ENCODE data around the gene CRLF2. TPM values are rescaled to one million over a fixed set of nuclear protein-coding genes. Genes with fewer than 3 reads are reported as not detected.
"Not testable (repeated sequence)": the region's sequence is repeated elsewhere in the genome, so short reads cannot be mapped to it uniquely, and the experiment has no call there.

The CRLF2 gene, protein sequence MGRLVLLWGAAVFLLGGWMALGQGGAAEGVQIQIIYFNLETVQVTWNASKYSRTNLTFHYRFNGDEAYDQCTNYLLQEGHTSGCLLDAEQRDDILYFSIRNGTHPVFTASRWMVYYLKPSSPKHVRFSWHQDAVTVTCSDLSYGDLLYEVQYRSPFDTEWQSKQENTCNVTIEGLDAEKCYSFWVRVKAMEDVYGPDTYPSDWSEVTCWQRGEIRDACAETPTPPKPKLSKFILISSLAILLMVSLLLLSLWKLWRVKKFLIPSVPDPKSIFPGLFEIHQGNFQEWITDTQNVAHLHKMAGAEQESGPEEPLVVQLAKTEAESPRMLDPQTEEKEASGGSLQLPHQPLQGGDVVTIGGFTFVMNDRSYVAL
- under 1 TPM; 0.03 to 0.22 (median 0.15) TPM for polyA plus RNA-seq

GRCh38 chrX:1212532-1212931 lies at the start of gene CRLF2:
TSS of gene CRLF2 (minus strand) at chrX:1212649. CDS start at chrX:1212634, 15 bp downstream.
- 13 to 49% (median 23%) methylated on average over 5 of the region's 5 CpGs for WGBS, 3 donors
- no peak within 1 kb of the TSS for H3K27ac ChIP-seq (ENCODE audit: low read depth, low read length)

DNA sequence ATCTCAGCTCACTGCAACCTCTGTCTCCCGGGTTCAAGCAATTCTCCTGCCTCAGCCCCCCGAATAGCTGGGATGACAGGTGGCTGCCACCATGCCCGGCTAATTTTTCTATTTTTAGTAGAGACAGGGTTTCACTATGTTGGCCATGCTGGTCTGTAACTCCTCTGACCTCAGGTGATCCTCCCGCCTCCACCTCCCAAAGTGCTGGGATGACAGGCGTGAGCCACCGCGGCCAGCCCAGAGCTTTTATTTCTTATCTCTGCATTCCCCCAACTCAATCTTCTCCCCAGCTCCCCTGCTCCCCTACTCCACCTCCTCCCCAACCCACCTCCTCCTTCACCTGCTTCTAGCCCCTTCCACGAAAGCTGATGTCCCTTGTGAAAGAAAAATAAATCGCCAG lies 49.3 kb upstream of the CRLF2 start:
- 73 to 83% (median 80%) methylated on average over 9 of the region's 9 CpGs for WGBS, 3 donors
- H3K27ac ChIP-seq (ENCODE audit: low read depth, low read length) = not testable (repeated sequence)

- WGBS, 3 donors = 42 to 63% (median 50%) methylated on average over 5 of the region's 5 CpGs
- no peak overlapping the region for H3K27ac ChIP-seq (ENCODE audit: low read depth, low read length)
Observed at GRCh38 chrX:1261285-1261684, 48.8 kb upstream of the CRLF2 start.

- WGBS, 3 donors = 78 to 98% (median 93%) methylated on average over 3 of the region's 3 CpGs
- H3K27ac ChIP-seq (ENCODE audit: low read depth, low read length) = no peak overlapping the region
Observed at GRCh38 chrX:1252861-1253260, 40.4 kb upstream of the CRLF2 start.

- 2 to 4% (median 2%) methylated on average over 22 of the region's 22 CpGs for WGBS, 3 donors
- no peak overlapping the region for H3K27ac ChIP-seq (ENCODE audit: low read depth, low read length)
Observed at GRCh38 chrX:1249101-1249887, 36.8 kb upstream of the CRLF2 start.

- no peak overlapping the region for H3K27ac ChIP-seq (ENCODE audit: low read depth, low read length)
- WGBS, 3 donors = 2 to 4% (median 3%) methylated on average over 31 to 34 of the region's 34 CpGs
Observed at GRCh38 chrX:1248331-1249061, 36.0 kb upstream of the CRLF2 start.

DNA sequence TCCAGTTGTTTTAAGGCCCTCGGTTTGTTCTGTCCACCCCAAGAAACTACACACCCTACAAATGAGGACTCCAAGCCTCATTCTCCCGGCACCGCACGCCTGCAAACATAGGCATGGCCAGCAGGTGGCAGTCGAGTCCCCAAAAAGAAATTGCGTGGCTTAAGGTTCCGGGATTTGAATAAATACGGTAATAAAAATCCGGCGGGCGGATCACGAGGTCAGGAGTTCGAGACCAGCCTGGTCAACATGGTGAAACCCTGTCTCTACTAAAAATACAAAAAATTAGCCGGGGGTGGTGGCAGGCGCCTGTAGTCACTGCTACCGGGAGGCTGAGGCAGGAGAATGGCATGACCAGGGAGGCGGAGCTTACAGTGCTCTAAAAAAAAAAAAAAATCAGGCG lies 34.4 kb upstream of the CRLF2 start:
- 10 to 14% (median 11%) methylated on average over 18 of the region's 18 CpGs for WGBS, 3 donors

DNA sequence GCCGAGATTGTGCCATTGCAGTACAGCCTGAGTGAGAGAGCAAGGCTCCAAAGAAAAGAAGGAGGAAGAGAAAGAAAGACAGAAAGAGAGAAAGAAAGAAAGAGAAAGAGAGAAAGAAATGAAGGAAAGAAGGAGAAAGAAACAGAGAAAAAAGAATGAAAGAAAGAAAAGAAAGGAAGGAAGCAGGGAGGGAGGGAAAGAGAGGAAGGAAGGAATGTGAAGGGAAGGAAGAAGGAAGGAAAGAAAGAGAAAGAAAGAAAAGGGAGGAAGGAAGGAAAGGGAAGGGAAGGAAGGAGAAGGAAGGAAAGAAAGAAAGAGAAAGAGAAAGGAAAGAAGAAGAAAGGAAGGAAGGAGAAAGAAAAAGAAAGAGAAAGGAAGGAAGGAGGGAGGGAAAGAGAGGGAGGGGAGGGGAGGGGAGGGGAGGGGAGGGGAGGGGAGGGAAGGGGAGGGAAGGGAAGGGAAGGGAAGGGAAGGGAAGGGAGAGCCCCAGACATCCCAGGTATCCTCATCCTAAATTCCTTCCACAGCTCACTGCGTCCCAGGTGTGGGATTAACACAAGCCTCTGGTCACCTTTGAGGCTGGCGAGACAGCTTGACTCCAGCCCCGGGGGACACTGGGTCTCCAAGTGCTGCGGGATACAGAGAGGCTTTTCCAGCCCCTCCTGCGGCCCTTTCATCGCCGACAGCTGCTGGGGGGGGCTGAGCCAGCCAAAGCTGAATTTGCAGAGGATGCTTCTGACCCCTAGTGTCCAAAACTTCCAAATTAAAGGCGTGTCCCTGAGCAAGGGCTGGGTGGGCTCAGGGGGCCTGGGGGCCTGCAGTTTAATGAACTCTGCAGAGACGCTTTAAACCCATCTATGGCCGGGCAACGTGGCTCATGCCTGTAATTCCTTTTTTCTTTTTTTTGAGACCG lies 32.0 kb upstream of the CRLF2 start:
- no peak overlapping the region for H3K27ac ChIP-seq (ENCODE audit: low read depth, low read length)
- 11 to 25% (median 21%) methylated on average over 12 to 13 of the region's 13 CpGs for WGBS, 3 donors

More for the DNA sequence above, 34.4 kb upstream of the CRLF2 start:
- H3K27ac ChIP-seq (ENCODE audit: low read depth, low read length) = no peak overlapping the region

DNA sequence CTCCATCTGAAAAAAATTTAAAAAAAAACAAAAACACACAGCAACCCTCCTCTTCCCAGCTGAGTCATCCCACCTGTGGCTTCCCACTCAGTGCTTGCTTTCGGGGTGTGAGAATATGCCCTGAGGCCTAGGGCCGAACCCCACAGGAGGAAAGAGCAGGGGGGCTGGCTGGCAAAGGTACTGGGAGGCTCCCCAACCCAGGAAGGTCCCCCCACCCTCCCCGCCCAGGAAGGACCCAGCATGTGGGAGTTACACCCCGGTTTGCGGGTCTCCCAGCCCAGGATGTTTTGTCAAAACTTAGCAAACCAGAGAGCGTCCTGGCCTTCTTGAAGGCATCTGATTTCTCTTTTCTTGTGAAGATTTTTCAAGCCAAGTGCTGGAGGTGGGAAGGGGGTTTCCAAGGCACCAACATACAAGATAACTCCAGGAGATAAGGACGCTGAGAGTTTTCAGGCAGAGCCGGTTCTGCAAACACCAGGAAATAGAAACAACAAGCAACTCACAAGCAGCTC lies 30.5 kb upstream of the CRLF2 start:
- WGBS, 3 donors = 23 to 26% (median 23%) methylated on average over 8 of the region's 8 CpGs
- no peak overlapping the region for H3K27ac ChIP-seq (ENCODE audit: low read depth, low read length)

GRCh38 chrX:1240551-1240950 lies 28.1 kb upstream of the CRLF2 start:
- 75 to 97% (median 84%) methylated on average over 9 of the region's 10 CpGs for WGBS, 3 donors
- H3K27ac ChIP-seq (ENCODE audit: low read depth, low read length) = not testable (repeated sequence)

GRCh38 chrX:1239681-1240142 lies 27.3 kb upstream of the CRLF2 start:
- H3K27ac ChIP-seq (ENCODE audit: low read depth, low read length) = no peak overlapping the region
- WGBS, 3 donors = 59 to 85% (median 76%) methylated on average over 23 of the region's 23 CpGs

DNA sequence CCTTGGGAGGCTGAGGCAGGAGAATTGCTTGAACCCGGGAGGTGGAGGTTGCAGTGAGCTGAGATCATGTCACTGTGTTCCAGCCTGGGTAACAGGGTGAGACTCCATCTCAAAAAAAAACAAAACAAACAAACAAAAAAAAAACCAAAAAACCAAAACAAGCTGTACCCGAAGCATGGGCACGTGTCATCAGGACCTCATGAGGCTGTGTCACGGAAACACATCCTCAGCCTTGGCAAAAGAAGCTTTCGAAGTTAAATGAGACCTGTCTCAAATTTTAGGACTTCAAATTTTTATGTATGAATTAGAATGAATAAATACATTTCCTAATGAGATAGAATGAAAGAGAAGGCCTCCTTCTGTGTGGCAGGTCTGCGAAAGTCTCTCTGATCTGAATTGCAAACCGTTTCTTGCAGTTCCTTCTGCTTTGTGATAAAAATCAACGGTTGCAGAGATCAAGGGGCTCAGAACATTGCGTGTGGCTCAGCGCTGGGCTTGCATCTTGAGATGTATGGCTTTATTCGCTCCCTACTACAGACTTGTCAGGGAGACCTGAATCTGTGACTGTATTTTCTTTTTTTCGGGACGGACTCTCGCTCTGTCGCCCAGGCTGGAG lies 19.5 kb upstream of the CRLF2 start:
- 56 to 66% (median 65%) methylated on average over 15 of the region's 15 CpGs for WGBS, 3 donors

DNA sequence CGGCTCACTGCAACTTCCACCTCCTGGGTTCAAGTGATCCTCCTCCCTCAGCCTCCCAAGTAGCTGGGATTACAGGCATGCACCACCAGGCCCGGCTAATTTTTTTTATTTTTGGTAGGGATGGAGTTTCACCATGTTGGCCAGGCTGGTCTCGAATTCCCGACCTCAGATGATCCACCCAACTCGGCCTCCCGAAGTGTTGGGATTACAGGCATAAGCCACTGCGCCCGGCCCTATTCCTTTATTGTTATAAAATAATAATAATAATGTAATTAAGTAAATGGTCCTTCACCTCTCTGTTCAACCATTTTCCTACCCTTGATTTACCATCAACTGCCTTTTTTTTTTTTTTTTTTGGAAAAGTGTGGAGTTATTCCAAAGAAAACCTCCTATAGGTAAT lies 15.7 kb upstream of the CRLF2 start:
- 70 to 91% (median 90%) methylated on average over 8 of the region's 8 CpGs for WGBS, 3 donors
- not testable (repeated sequence) for H3K27ac ChIP-seq (ENCODE audit: low read depth, low read length)

More for the DNA sequence above, 19.5 kb upstream of the CRLF2 start:
- H3K27ac ChIP-seq (ENCODE audit: low read depth, low read length) = no peak overlapping the region

- H3K27ac ChIP-seq (ENCODE audit: low read depth, low read length) = no peak overlapping the region
Observed at GRCh38 chrX:1226249-1226648, 13.8 kb upstream of the CRLF2 start.

GRCh38 chrX:1224954-1225353 lies 12.5 kb upstream of the CRLF2 start:
- WGBS, 3 donors = 30 to 49% (median 45%) methylated on average over 8 of the region's 8 CpGs
- no peak overlapping the region for H3K27ac ChIP-seq (ENCODE audit: low read depth, low read length)

DNA sequence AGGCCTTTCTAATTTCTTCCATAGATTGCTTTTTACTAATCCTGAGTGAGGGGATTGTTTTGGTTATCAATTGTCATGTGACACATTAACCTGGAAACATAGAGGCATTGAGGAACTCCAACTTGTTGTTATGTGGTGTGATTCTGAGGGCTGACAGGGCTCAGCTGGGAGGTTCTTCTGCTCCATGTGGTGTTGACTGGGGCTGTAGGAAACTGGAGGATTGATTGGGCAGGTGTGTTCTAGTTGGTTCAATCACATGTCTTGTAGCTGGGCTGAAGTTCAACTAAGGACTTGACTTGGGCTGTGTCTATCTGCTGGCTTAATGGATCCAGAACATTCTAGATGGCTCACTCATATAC lies 10.8 kb upstream of the CRLF2 start:
- H3K27ac ChIP-seq (ENCODE audit: low read depth, low read length) = no peak overlapping the region

DNA sequence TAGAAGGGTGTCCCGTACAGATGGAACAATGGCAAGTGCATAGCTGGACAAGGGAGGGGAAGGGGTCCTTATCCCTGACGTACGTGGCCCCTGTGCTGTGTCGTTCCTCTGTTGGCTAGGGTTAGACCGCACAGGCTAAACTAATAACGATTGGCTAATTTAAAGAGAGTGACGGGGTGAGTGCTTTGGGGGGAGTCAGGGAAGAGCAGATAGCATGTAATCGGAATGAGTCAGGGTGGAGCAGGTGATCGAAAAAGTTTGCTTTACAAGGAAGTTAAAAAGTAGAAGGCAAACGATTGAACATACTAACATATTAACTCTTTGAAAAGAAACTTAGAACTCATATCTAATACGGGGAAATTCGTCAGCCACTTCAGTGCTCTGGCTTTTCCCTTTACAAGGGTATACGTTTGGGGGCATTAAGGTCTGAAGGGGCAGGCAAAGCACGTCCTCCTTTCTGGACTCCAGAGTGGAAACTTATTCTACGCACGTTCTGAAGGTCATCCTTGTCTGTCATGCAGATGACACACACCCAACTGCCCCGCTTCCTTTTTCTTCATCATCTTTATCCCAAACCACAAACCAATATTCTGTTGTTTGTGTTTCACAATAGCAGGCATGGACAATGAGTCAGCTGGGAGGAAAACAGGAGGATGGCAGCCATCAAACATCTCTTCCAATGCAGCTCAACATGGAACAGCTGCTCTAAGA lies 10.2 kb upstream of the CRLF2 start:
- no peak overlapping the region for H3K27ac ChIP-seq (ENCODE audit: low read depth, low read length)
- WGBS, 3 donors = 63 to 78% (median 66%) methylated on average over 17 of the region's 17 CpGs

Data from adipose tissue (tissue), 3 donors.